GM21367 (cell line): ENCODE data around the gene FYTTD1.

Source experiments
- ATAC-seq: cut with Tn5 transposase; IDR thresholded peaks from one replicate; pipeline ENCODE4 v1.9.1; 2021; ENCODE audit not compliant: unreplicated experiment

The FYTTD1 gene

GRCh38 chr3:197833930-197834715 lies 84.4 kb downstream of the FYTTD1 start:
- ATAC-seq, result no peak

- no peak for ATAC-seq
These were observed 85.8 kb downstream of the FYTTD1 start for GRCh38 chr3:197835509-197835908.

GRCh38 chr3:197836244-197836643 lies 86.6 kb downstream of the FYTTD1 start:
- ATAC-seq, result no peak
